Measurements from ENCODE around the gene KRT84. TPM values are rescaled to one million over a fixed set of nuclear protein-coding genes. Genes with fewer than 3 reads are reported as not detected.

Gene KRT84
- total and polyA plus RNA-seq, 10 of the 15 experiments (the other 5 are each of a cell fraction or from before 2014, with no cell fraction given) = not detected

DNA sequence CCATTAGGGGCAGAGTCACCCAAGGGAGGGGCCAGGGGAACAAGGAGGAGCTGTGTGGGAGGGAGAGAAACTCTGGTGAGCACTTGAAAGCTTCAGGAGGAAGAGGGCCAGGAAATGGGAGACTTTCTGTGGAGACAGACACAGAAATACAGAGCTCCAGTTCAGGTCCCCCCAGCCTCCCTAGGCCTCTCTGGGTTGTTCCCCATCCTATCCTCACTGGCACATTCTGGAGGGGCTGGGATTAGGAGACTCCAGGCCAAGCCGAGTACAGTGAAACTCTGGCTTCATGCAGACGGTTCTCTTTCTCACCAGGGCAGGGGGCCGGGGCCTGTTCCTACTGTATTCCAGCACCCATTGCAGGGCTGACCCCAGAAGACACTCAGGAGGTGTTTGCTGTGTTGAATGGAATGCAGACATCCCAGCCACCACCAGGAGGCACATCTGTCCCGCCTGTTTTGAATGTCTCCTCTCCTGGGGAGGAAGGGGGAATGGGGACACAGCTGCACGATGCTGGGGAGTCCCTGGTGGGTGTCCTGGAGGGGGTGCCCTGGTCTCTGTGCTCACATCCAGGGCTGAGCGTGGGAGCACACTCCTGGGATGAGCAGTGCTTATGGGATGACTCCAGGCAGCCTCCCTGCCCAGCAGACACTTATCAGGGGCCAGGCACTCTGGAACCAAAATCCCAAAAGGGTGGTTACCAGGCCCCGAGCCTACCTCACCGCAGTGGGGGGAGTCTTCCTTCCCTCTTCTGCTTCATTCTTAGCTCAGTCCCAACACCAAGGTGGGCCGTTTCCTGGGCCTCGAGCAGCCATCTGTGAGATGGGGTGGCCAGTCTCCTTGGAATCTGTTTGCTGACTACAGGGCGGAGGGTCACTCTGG lies 5.5 kb upstream of the KRT84 start:
- ChIA-PET RAD21 (ENCODE audit: unreplicated experiment) (no interaction called here), SMC1A (ENCODE audit: uncharacterized antibody, unreplicated experiment) (interaction anchor here (0.6 kb wide), 1 partner anchor 595 kb away, joined by 3 read pairs; no protein-coding TSS in a partner anchor), POLR2A (no interaction called here), CTCF (no interaction called here)
- intact Hi-C loops (cut with micrococcal nuclease; ENCODE audit: unreplicated experiment) = no loop called here
- Histone ChIP-seq H4K20me1 (ENCODE audit: control insufficient read depth, insufficient read depth) (no peaks in the 10 kb centered on the region), H3K4me3 (no peak overlapping the region), H3K9ac (ENCODE audit: control insufficient read depth, insufficient read depth, low read length) (no peak overlapping the region), H3K9me3 (replicated peaks; ENCODE audit: control insufficient read depth, insufficient read depth, low read length) (no peaks in the 10 kb centered on the region), H2AFZ (ENCODE audit: control insufficient read depth, low read depth, low read length) (no peak overlapping the region), H3K36me3 (ENCODE audit: control insufficient read depth in 2 of 2, insufficient read depth in 2 of 2, low read length in 1 of 2) (no peaks in the 10 kb centered on the region), H3K27me3 (replicated peaks in 1 of 2; ENCODE audit: control insufficient read depth in 2 of 2, insufficient read depth in 2 of 2, low read length in 1 of 2) (peaks cover 3 to 12% of the 10 kb centered on the region in 2 experiments; a peak in 3 of 4 replicates), H3K4me2 (ENCODE audit: control insufficient read depth, insufficient read depth) (no peak overlapping the region), H3K79me2 (ENCODE audit: control insufficient read depth, insufficient read depth, low read length) (no peaks in the 10 kb centered on the region), H3K27ac (ENCODE audit: control insufficient read depth, insufficient read depth) (no peak overlapping the region), H3K4me1 (ENCODE audit: control insufficient read depth, insufficient read depth, low read length) (no peaks in the 10 kb centered on the region; the same call in 1 of the 2 replicates)
- DNase-seq (ENCODE audit: low read depth, low spot score) (no peak), ATAC-seq (peak; percentile 62), FAIRE-seq (no peak)
- WGBS (ENCODE audit: insufficient coverage, insufficient replicate concordance, low lambda C conversion rate, missing lambda C conversion rate) = 14% methylated on average over 11 of the region's 11 CpGs
- in situ Hi-C loops (cut with MboI) = loop anchor here (25.0 kb wide), 1 partner anchor 596 kb away; no protein-coding TSS in a partner anchor
- TF ChIP-seq, protein P1, sequence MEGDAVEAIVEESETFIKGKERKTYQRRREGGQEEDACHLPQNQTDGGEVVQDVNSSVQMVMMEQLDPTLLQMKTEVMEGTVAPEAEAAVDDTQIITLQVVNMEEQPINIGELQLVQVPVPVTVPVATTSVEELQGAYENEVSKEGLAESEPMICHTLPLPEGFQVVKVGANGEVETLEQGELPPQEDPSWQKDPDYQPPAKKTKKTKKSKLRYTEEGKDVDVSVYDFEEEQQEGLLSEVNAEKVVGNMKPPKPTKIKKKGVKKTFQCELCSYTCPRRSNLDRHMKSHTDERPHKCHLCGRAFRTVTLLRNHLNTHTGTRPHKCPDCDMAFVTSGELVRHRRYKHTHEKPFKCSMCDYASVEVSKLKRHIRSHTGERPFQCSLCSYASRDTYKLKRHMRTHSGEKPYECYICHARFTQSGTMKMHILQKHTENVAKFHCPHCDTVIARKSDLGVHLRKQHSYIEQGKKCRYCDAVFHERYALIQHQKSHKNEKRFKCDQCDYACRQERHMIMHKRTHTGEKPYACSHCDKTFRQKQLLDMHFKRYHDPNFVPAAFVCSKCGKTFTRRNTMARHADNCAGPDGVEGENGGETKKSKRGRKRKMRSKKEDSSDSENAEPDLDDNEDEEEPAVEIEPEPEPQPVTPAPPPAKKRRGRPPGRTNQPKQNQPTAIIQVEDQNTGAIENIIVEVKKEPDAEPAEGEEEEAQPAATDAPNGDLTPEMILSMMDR (IDR thresholded peaks at IDR 0.05 in 2 of 3, conservative IDR thresholded peaks at IDR 0.05 in 1 of 3; ENCODE audit: control insufficient read depth in 2 of 3, extremely low read depth in 1 of 3, insufficient read depth in 1 of 3, low read depth in 3 of 3, low read length in 3 of 3) = peak; percentile 36 to 54 (median 47); a peak in 5 of 6 replicates
- TF ChIP-seq TCF3 (IDR thresholded peaks at IDR 0.05; ENCODE audit: borderline replicate concordance, insufficient read depth, low read depth, low read length) = no peak
- peak; percentile 48 for TF ChIP-seq RAD21 (IDR thresholded peaks at IDR 0.05; ENCODE audit: insufficient read depth, low read depth, low read length)
- peak; percentile 36; the same call in 1 of the 2 replicates for TF ChIP-seq SMC3 (IDR thresholded peaks at IDR 0.05; ENCODE audit: borderline replicate concordance, low read length)
- no peak for TF ChIP-seq BRCA1 (IDR thresholded peaks at IDR 0.05; ENCODE audit: low read depth, low read length)
- TF ChIP-seq CBX5 (IDR thresholded peaks at IDR 0.05; ENCODE audit: low read depth) = no peak
- no TSS peak for BruUV-seq (replicated peaks)

All from GM12878 (cell line).